ENCODE measurements around the gene ASCL2. TPM values are rescaled to one million over a fixed set of nuclear protein-coding genes. Genes with fewer than 3 reads are reported as not detected.

ASCL2 gene
- total RNA-seq, 2 experiments from 2014 or later = not detected

DNA sequence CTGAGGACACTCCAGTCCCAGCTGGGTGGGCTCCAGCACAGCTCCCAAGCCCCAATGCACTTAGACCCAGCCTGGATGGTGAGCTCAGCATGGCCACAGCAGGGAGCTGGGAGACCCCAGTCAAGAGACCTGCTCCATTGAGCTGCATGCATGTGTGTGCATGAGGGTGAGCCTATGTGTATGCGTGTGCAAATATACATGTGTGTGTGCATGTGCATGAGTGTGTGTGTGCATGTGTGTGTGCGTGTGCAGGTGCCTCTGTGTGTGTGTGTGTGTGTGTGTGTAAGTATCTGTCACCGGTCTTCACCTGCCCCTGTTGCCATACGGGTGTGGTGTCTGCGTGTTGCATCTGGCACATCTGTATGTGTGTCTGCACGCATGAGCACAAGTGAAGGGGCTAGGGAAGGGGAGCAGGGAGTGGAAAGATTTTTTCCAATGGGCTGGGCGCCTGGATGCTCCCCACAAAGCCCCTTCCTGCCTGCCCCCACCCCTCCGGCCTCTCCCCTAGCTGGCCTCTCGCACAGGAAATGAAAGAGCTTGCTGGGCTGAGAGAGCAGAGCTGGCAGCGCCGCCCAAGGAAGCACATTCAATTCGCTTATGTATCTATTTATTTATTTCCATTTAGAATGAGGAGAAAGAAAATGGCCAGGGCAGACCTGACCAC is 35.5 kb upstream of the ASCL2 start:
- H3K4me1 Mint-ChIP-seq (ENCODE audit: low read depth) = peaks cover 59% of the 10 kb centered on the region
- DNase-seq = peak in 5 of 14 experiments; percentile 22 to 58 (median 47)

DNA sequence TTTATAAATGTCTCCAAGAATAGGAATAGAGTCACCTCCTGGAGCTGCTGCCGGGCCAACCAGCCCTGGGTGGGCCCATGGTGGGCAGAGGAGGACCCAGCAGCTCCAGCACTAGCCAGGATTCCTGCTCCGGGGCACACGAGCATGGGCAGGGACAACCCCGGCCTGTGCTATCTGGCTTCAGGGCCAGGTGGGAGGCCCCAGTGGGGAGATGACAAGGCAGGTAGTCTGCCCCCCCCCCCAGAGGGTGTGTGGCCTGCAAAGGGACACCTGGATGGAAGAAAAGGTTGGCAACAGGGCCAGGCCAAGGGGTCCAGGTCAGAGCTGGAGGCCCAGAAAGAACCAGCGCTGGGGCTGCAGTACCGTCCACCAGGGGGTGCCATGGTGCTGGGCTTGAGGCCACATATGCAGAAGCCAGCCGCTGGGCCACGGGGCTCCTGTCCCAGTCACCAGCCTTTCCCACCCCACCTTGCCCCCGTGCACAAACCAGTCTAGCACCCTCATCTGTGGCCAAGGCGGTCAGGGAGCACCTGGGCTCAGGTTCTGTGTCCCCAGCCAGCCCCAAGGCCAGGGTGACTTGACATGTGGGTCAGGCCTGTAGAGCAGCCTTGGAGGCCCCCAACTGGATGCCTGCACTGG is 34.9 kb upstream of the ASCL2 start:
- H3K4me3 ChIP-seq (ENCODE audit: low read length) = peak overlapping the region; percentile 47
- Mint-ChIP-seq H3K36me3 (ENCODE audit: low read depth) (peaks cover 11% of the 10 kb centered on the region), H3K4me1 (ENCODE audit: low read depth) (peaks cover 60% of the 10 kb centered on the region), H3K4me3 (peak overlapping the region; percentile 80), H3K9me3 (no peaks in the 10 kb centered on the region), H3K27ac (peak overlapping the region; percentile 94), H3K27me3 (no peaks in the 10 kb centered on the region)
- ChIA-PET CTCF (interaction anchor here (0.7 to 6.4 kb wide), 6 partner anchors 95 to 628 kb away, joined by 3 to 89 read pairs (median 4); partner anchors contain the start of gene TSSC4), POLR2A (interaction anchor here (0.6 to 5.5 kb wide), 2 partner anchors 72 to 94 kb away, joined by 3 to 36 read pairs; partner anchors contain the start of gene CD81)
- H3K27me3 ChIP-seq (ENCODE audit: control insufficient read depth in 1 of 2, insufficient read depth in 2 of 2, low read length in 2 of 2) = no peaks in the 10 kb centered on the region
- peak; percentile 61 to 93 (median 82) for DNase-seq
- intact Hi-C loops (cut with DNase I, micrococcal nuclease) = loop anchor here (1.0 to 10.0 kb wide), 3 partner anchors 100 to 228 kb away; no protein-coding TSS in a partner anchor
- peak overlapping the region; percentile 40 to 72 for H3K27ac ChIP-seq (ENCODE audit: low read depth in 1 of 2, low read length in 2 of 2)
- TF ChIP-seq, protein P1, sequence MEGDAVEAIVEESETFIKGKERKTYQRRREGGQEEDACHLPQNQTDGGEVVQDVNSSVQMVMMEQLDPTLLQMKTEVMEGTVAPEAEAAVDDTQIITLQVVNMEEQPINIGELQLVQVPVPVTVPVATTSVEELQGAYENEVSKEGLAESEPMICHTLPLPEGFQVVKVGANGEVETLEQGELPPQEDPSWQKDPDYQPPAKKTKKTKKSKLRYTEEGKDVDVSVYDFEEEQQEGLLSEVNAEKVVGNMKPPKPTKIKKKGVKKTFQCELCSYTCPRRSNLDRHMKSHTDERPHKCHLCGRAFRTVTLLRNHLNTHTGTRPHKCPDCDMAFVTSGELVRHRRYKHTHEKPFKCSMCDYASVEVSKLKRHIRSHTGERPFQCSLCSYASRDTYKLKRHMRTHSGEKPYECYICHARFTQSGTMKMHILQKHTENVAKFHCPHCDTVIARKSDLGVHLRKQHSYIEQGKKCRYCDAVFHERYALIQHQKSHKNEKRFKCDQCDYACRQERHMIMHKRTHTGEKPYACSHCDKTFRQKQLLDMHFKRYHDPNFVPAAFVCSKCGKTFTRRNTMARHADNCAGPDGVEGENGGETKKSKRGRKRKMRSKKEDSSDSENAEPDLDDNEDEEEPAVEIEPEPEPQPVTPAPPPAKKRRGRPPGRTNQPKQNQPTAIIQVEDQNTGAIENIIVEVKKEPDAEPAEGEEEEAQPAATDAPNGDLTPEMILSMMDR (IDR thresholded peaks at IDR 0.05) = peak; percentile 50
- H3K36me3 ChIP-seq (ENCODE audit: insufficient read depth, low read length) = peaks cover 12% of the 10 kb centered on the region
- H3K9me3 ChIP-seq (ENCODE audit: control insufficient read depth in 1 of 2, insufficient read depth in 1 of 2, low read length in 2 of 2) = no peaks in the 10 kb centered on the region
- ATAC-seq (ENCODE audit: poor library complexity) = peak; percentile 23
- peaks cover 72% of the 10 kb centered on the region for H3K4me1 ChIP-seq (ENCODE audit: insufficient read depth, low read length)

More for the DNA sequence above, 35.5 kb upstream of the ASCL2 start:
- POLR2A ChIA-PET = interaction anchor here (0.6 to 1.0 kb wide), 3 partner anchors 9 to 95 kb away, joined by 3 read pairs; partner anchors contain the start of gene TSSC4
- Histone ChIP-seq H3K9me3 (ENCODE audit: control insufficient read depth in 1 of 2, insufficient read depth in 1 of 2, low read length in 2 of 2) (no peaks in the 10 kb centered on the region), H3K4me1 (ENCODE audit: insufficient read depth, low read length) (peaks cover 66% of the 10 kb centered on the region), H3K4me3 (ENCODE audit: low read length) (peak overlapping the region; percentile 47), H3K27me3 (ENCODE audit: control insufficient read depth in 1 of 2, insufficient read depth in 2 of 2, low read length in 2 of 2) (no peaks in the 10 kb centered on the region), H3K27ac (ENCODE audit: low read depth in 1 of 2, low read length in 2 of 2) (peak overlapping the region; percentile 11 to 72), H3K36me3 (ENCODE audit: insufficient read depth, low read length) (peaks cover 12% of the 10 kb centered on the region)
- Mint-ChIP-seq H3K36me3 (ENCODE audit: low read depth) (peaks cover 11% of the 10 kb centered on the region), H3K27ac (peak overlapping the region; percentile 87), H3K9me3 (no peaks in the 10 kb centered on the region), H3K27me3 (no peaks in the 10 kb centered on the region), H3K4me3 (peak overlapping the region; percentile 80)
- TF ChIP-seq, protein P1 (IDR thresholded peaks at IDR 0.05) = no peak
- CTCF ChIA-PET = interaction anchor here (1.3 to 6.4 kb wide), 5 partner anchors 94 to 628 kb away, joined by 3 to 89 read pairs (median 5); partner anchors contain the start of gene TSSC4
- intact Hi-C loops (cut with DNase I, micrococcal nuclease) = loop anchor here (1.0 to 10.0 kb wide), 3 partner anchors 101 to 227 kb away; no protein-coding TSS in a partner anchor
- ATAC-seq (ENCODE audit: poor library complexity) = no peak

DNA sequence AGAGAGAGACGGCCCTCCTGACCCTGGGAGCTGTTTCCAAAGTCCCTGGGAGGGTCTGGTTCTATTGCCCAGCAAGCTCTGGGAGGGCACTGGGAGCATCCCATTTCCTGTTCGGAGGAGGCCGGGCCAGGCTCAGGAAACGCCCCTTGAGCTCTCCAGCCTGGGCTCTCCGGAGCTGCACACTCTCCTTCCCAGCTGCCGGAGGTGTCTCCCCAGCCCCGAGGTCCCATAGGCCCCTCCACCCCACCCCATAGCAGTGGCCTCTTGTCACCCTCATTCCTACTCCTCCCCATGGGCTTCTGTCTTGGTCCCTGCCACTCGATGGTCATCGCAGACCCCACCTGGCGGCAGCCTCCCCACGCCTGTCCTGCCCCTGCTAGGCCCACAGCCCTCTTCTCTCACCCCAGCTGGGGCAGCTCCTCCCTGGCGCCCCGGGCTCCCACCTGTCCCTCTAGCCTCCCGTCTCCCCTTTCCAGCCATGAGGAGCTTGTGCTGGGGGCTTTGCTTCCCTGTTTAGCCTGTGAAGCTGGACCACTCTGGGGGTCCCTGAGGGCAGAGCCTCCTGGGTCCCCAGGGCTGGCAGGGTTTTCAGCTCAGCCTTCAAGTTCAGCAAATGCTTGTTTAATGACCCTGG is 34.2 kb upstream of the ASCL2 start:
- POLR2A ChIA-PET = interaction anchor here (1.1 to 5.5 kb wide), 2 partner anchors 73 to 96 kb away, joined by 3 to 36 read pairs; partner anchors contain the start of genes CD81 and TSSC4
- Histone ChIP-seq H3K9me3 (ENCODE audit: control insufficient read depth in 1 of 2, insufficient read depth in 1 of 2, low read length in 2 of 2) (no peaks in the 10 kb centered on the region), H3K27me3 (ENCODE audit: control insufficient read depth in 1 of 2, insufficient read depth in 2 of 2, low read length in 2 of 2) (no peaks in the 10 kb centered on the region), H3K36me3 (ENCODE audit: insufficient read depth, low read length) (peaks cover 13% of the 10 kb centered on the region), H3K4me1 (ENCODE audit: insufficient read depth, low read length) (peaks cover 75% of the 10 kb centered on the region), H3K27ac (ENCODE audit: low read depth in 1 of 2, low read length in 2 of 2) (peak overlapping the region; percentile 56 to 78), H3K4me3 (ENCODE audit: low read length) (peak overlapping the region; percentile 47)
- Mint-ChIP-seq H3K27ac (peak overlapping the region; percentile 94), H3K27me3 (no peaks in the 10 kb centered on the region), H3K4me3 (peak overlapping the region; percentile 96), H3K36me3 (ENCODE audit: low read depth) (peaks cover 12% of the 10 kb centered on the region), H3K4me1 (ENCODE audit: low read depth) (peaks cover 62% of the 10 kb centered on the region), H3K9me3 (no peaks in the 10 kb centered on the region)
- CTCF ChIA-PET = interaction anchor here (0.7 to 6.4 kb wide), 6 partner anchors 96 to 629 kb away, joined by 3 to 89 read pairs (median 4); partner anchors contain the start of gene TSSC4
- peak in 1 of 14 experiments; percentile 17 for DNase-seq
- intact Hi-C loops (cut with DNase I, micrococcal nuclease) = loop anchor here (1.0 to 10.0 kb wide), 6 partner anchors 73 to 583 kb away; partner anchors contain the start of genes CD81 (in 1 of the 2), CDKN1C (in 1 of the 2) and TSSC4 (in 1 of the 2)
- ATAC-seq (ENCODE audit: poor library complexity) = no peak
- TF ChIP-seq, protein P1 (IDR thresholded peaks at IDR 0.05) = no peak

Measured in CD4-positive, alpha-beta T cell (primary cell).